Nephron progenitor cell (in vitro differentiated cells): ENCODE results near the gene DNER.

ENCODE experiments used
- DNase-seq: peaks from one replicate; pipeline ENCODE4 v3.0.0; 2021
- H3K27ac Mint-ChIP-seq: 2 replicates; pipeline ENCODE4 v1.8.0; 2021; ENCODE audit warnings: mild to moderate bottlenecking, moderate library complexity, mixed read lengths
- H3K27me3 Mint-ChIP-seq: 2 replicates; pipeline ENCODE4 v1.8.0; 2021; ENCODE audit warnings: mild to moderate bottlenecking, low read depth, mixed read lengths; ENCODE audit not compliant: poor library complexity
- H3K36me3 Mint-ChIP-seq: 2 replicates; pipeline ENCODE4 v1.8.0; 2021; ENCODE audit warnings: low read depth, mixed read lengths
- H3K4me1 Mint-ChIP-seq: 2 replicates; pipeline ENCODE4 v1.8.0; 2021; ENCODE audit warnings: mixed read lengths
- H3K4me3 Mint-ChIP-seq: 2 replicates; pipeline ENCODE4 v1.8.0; 2021; ENCODE audit warnings: mild to moderate bottlenecking, moderate library complexity, mixed read lengths
- H3K9me3 Mint-ChIP-seq: 2 replicates; pipeline ENCODE4 v1.8.0; 2021; ENCODE audit warnings: mild to moderate bottlenecking, moderate library complexity, mixed read lengths
- CTCF ChIP-seq: fragments of 200-600 bp; sonication (generic); IDR thresholded peaks from 2 replicates; pipeline ENCODE4 v1.5.0; 2021; ENCODE audit warnings: antibody characterized with exemption

The DNER gene

GRCh38 chr2:229501051-229501794 lies 213.1 kb downstream of the DNER start:
- TF ChIP-seq CTCF = no peak
- no peak for DNase-seq
- H3K36me3 Mint-ChIP-seq = no peaks in the 10 kb centered on the region
- peaks cover 4% of the 10 kb centered on the region for H3K27me3 Mint-ChIP-seq
- no peak overlapping the region for H3K4me3 Mint-ChIP-seq
- no peak overlapping the region for H3K27ac Mint-ChIP-seq
- no peaks in the 10 kb centered on the region for H3K4me1 Mint-ChIP-seq
- H3K9me3 Mint-ChIP-seq = peaks cover 22% of the 10 kb centered on the region

- no peak overlapping the region for H3K27ac Mint-ChIP-seq
- no peak for DNase-seq
- H3K36me3 Mint-ChIP-seq = peaks cover 5% of the 10 kb centered on the region
- no peaks in the 10 kb centered on the region for H3K4me1 Mint-ChIP-seq
- H3K4me3 Mint-ChIP-seq = no peak overlapping the region
- peaks cover 19% of the 10 kb centered on the region for H3K9me3 Mint-ChIP-seq
- H3K27me3 Mint-ChIP-seq = peaks cover 7% of the 10 kb centered on the region
- no peak for TF ChIP-seq CTCF
These were observed 222.3 kb downstream of the DNER start for GRCh38 chr2:229492034-229492433.

GRCh38 chr2:229490167-229490566 lies 224.2 kb downstream of the DNER start:
- peaks cover 7% of the 10 kb centered on the region for H3K27me3 Mint-ChIP-seq
- DNase-seq = no peak
- H3K4me3 Mint-ChIP-seq = no peak overlapping the region
- H3K27ac Mint-ChIP-seq = no peak overlapping the region
- H3K36me3 Mint-ChIP-seq = peaks cover 5% of the 10 kb centered on the region
- H3K4me1 Mint-ChIP-seq = peaks cover 11% of the 10 kb centered on the region
- no peak for TF ChIP-seq CTCF
- peaks cover 19% of the 10 kb centered on the region for H3K9me3 Mint-ChIP-seq

- H3K36me3 Mint-ChIP-seq = peaks cover 5% of the 10 kb centered on the region
- H3K9me3 Mint-ChIP-seq = peaks cover 19% of the 10 kb centered on the region
- DNase-seq = no peak
- H3K4me1 Mint-ChIP-seq = peaks cover 16% of the 10 kb centered on the region
- no peak overlapping the region for H3K4me3 Mint-ChIP-seq
- no peak for TF ChIP-seq CTCF
- H3K27ac Mint-ChIP-seq = no peak overlapping the region
- H3K27me3 Mint-ChIP-seq = peaks cover 7% of the 10 kb centered on the region
These were observed 225.3 kb downstream of the DNER start for GRCh38 chr2:229489016-229489415.

- Mint-ChIP-seq H3K4me1 (peaks cover 16% of the 10 kb centered on the region), H3K27ac (no peak overlapping the region), H3K27me3 (peaks cover 7% of the 10 kb centered on the region), H3K4me3 (no peak overlapping the region), H3K9me3 (peaks cover 19% of the 10 kb centered on the region), H3K36me3 (peaks cover 5% of the 10 kb centered on the region)
- no peak for TF ChIP-seq CTCF
- DNase-seq = no peak
These were observed 226.1 kb downstream of the DNER start for GRCh38 chr2:229488232-229488631.

GRCh38 chr2:229486673-229487072 lies 227.7 kb downstream of the DNER start:
- no peak for TF ChIP-seq CTCF
- DNase-seq = no peak
- peaks cover 19% of the 10 kb centered on the region for H3K9me3 Mint-ChIP-seq
- H3K27me3 Mint-ChIP-seq = peaks cover 7% of the 10 kb centered on the region
- peaks cover 16% of the 10 kb centered on the region for H3K4me1 Mint-ChIP-seq
- H3K36me3 Mint-ChIP-seq = peaks cover 5% of the 10 kb centered on the region
- no peak overlapping the region for H3K27ac Mint-ChIP-seq
- no peak overlapping the region for H3K4me3 Mint-ChIP-seq
